GM19467 (cell line): Measurements from ENCODE around the gene LGR6.
A peak's percentile ranks its signal among the peaks of the same experiment; 100 is the strongest.
"Not testable (repeated sequence)": the region's sequence is repeated elsewhere in the genome, so short reads cannot be mapped to it uniquely, and the experiment has no call there.

ENCODE experiments used
- ATAC-seq: cut with Tn5 transposase; IDR thresholded peaks from one replicate; pipeline ENCODE4 v1.9.1; 2021; ENCODE audit warnings: mild to moderate bottlenecking, moderate library complexity; ENCODE audit not compliant: unreplicated experiment

LGR6 gene

DNA sequence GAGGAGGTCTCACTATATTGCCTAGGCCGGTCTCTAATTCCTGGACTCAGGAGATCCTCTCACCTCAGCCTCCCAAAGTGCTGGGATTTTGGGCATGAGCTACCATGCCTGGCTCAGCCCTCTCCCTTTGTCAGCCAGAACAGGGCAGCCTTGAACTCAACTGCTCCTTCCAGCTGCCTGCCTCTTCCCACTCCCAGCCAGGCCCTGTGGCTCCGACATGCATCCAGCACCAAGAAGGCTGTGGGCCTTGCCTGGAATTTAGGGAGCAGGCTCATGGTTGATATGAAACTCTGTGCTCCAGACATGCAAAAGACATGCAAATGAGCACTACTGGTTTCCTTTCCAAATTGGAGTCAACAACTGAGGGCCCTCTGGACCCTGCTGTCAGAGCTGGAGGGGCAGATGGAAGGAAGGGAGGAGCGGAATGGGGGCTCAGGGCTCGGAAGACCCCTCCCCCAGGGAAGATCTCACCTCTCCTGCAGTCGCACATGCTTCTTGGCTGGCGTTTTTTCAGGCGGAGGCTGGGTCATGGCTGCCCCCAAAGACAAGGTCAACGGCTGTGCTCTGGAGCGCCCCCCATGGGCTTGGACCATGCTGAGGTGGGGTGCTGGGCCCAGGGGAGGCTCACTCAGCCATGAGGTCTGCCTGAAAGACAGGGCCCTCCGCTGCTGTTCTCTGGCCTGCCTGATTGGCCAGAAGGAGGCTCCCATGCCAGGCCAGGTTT is 34.6 kb upstream of the LGR6 start:
- ATAC-seq, result no peak

DNA sequence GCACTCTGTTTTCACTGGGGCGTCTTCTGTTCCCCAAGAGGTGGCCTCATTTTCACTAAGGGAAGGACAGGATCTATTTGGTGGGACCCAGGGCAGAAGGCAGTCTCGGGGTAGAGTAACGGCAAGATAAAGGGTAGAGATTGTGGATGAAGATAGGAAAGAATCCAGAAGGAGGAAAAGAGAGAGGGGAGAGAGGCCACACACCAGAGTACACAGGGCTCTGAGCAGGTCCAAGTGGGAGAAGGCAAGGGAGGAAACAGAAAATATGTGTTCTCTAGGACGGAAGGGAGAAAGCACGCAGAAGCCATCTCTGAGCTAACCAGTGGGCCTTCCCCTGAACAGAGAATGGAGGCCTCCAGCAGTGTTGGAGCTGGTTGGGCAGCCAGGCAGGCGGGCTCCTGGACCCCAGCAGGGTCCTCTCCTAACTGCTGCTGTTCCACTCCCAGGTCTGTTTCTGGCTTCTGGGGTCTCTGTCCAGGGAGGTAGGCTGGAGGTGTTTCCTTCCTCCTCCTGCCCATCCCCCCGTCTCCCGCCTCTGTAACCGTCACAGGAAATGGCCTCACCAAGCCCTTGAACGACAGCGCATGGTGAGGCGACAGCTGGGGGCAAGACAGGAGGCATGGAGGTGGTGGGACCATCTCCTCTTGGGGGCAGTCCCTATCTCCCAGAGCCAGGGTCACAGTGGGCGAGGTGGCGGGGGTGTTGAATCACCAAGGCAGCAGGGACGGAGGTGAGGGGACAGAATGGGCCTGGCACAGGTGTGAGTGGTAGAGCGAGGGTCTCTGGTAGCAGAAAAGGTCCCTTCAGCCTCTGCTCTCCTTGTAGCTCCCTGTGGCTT is 33.8 kb upstream of the LGR6 start:
- no peak for ATAC-seq

DNA sequence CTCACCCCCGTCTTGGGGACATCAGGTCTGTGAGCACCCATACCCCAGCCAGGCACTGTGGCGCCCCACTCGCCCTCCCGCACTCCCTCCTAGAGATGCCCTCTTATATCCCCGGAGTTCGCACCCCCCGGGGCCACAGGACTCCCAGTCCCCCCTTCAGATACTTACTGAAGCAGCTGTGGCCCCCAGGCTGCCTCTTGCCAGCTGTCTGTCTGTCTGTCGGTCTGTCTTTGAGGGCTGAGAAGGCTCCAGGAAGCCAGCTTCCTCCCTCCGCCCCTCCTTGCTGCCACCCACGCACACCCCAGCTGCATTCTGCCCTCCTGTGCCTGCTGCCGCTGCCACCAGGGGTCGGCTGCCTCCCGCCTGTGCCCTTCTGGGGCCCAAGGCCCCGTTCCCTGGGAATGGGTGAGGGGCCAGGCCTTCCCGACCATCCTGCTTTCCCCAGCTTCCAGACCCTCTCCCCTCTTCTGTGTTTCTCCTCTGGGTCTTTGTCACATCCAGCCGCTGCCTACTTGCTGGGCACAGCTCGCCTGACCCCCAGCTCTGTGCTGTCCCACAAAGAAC is 33.1 kb upstream of the LGR6 start, which contains the start of gene PTPN7:
Gene PTPN7, minus strand, starts transcription at position 226 of the 564 bp plus-strand sequence. CDS start 1,200 bp downstream, outside the sequence.
- peak; percentile 41 for ATAC-seq

DNA sequence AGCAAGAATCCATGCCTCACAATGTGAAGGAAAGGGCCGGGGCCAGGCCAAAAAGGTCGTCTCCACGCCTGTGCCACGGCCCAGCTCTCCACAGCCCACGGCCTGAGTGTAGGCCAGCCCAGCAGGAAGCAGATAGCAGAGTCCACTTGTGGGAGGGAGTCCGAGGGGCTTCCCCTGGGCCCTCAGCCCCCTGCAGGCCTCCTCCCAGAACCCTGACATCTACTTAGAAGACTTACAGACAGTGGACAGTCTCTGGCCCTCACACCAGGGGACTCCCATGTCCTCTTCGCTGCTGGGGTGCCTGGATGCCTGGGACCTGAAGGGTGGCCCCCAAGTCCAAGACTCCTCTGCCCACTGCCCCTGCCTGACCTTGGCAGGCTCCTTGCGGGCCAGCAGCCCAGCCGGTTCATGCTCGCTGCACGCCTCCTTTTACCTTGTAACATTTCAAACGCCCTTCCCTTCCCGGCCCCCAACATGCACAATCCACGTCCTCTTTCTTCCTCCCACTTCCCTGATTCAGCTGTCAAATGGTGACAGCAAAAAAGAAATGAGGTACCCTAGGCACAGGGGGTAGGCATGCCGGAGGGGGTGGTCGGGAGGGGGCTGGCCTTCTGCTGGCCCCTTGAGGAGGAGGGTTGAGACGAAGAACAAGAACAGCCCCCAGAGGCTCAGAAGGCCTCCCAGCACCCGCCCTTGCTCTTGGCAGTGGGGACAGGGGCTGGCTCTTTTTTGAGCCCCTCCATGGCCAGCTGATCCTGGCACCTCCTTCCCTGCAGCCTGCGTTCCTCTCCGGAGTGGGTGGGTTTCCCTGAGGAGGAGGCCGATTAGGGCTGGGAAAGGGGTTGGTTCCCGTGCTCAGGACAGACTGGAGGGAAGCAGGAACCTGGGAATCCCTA is 32.2 kb upstream of the LGR6 start:
- no peak for ATAC-seq

DNA sequence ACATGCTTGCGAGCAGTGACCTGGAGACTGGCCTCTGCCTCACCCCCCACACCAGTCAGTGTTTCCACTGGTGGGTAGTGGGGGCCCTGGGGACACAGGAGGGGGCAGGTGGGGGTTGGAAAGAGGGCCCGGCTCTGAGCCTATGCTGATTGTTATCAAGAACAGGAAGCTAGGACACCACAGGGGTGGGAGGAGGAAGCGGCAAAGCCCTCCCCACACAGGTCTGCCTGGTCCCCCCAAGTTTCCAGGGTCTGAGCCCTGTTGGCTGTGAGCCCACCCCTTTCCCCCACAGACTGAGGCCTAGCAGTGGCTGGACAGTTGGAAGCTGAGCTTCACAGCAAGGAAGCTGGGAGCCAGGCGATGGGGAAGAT is 31.6 kb upstream of the LGR6 start:
- no peak for ATAC-seq

DNA sequence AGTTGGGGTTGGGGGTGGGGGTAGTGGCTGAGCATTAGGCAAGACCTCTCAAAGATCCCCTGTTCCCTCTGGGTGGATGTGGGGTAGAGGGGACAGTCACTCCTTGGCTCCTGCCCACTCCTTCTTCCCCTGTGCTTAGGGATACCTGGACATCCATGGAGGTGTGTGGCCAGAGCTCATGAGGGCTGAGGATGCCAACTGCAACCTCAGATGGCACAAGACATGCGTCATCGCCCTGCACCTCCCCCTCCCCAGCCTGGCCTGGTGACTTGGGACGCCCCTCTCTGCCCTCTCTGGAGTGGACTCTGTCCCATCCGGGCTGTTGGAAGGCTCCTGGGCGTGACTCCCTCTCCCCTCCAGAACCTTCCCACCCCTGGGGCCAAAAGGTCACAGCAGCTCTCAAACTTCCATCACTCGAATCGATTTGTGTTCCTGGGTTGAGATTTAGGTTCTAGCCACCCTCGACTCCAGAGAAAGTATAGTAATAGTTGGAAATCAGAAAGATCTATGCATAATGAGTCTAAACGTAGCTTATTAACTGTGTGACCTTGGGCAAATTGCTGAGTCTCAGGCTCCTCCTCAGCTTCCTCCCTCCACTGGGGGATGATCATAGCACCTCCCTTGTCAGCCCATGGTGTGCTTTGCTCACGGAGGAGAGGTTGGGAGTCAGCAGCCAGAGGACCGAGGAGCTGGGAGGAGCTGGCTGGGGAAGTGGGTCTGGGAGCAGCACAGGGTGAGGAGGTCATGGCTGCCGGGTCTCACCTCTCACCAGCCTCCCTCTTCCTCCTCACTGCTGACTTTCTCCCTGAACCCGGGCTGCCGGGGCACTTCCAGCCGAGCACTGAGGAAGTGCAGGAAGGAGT is 30.9 kb upstream of the LGR6 start:
- no peak for ATAC-seq

DNA sequence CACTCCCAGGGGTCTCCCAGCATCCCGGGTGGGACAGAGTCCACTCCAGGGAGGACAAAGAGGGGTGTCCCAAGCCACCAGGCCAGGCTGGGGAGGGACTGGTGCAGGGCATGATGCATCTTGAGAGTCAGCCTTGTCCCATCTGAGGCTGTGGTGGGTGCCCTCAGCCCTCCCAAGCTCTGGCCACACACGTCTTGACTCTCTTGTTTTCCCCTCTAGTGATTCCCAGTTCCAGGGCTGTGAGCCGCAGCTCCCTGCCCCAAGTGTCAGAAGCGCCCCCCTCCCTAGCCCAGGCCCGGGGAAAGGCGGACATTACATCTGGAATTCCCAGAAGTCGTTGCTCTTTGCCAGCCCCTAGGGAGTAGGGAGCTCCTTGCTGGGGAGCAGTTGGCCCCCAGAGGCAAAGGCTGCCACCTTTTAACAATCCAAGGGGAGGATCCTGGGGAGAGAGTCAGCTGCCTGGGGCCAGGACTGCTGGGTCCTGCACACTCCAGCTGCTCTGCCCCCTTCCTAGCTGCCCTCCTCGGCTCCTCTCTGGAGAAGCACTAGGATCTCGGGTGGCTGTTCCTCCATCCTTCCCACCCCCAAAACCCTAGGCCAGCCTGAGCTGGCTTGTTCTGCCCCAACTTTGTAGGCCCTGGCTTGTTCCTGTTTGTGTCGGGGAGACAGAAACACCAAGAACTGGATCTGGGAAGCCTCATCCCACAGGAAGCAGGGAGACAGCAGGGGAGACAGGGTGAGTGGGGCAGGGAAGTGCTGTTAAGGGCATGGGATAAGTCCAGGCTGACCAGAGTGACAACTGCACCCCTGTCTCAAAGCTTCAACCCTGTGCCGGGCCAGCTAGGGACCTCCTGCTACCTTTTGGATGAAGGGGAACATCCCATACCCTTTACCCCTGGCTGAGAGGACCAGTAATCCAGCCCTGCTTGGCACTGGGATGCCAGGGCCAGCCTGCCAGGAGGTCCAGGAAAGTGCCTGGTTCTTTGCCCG is 30.0 kb upstream of the LGR6 start:
- no peak for ATAC-seq

DNA sequence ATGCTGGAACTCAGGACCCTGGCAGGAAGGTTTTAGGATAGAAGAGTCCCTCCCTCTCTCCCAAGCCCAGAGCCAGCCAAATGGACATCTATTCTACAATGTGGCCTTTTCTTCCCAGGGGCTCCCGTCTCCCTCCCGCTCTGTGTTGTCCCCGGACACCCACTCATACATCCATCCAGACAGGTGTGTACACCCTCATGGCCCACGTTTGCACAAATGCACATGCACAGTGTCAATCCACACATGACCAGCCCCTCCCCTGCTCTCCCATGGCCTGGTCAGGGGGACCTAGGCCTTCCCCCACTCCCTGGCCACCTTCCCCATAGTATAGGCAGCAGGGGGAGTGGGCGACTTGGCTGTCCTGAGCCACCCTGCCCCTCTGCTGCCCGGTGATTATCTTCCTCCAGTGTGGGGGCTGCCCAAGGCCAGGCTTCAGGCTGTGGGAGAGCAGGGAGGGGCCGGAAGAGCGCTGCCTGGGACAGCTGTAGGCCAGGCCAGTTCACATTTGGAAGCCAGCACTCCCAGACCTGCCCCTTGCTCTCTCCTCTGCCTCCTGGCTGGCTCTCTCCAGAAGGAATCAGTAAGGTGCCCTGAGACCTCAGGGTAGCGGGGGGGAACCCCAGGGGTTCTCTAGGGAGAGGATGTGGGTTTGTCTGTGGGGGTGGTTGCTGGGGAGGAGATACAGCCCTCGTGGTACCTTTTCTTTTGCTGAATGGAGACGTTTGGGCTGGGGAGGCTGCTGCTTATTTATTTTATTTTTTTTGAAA is 29.1 kb upstream of the LGR6 start:
- ATAC-seq, result no peak

DNA sequence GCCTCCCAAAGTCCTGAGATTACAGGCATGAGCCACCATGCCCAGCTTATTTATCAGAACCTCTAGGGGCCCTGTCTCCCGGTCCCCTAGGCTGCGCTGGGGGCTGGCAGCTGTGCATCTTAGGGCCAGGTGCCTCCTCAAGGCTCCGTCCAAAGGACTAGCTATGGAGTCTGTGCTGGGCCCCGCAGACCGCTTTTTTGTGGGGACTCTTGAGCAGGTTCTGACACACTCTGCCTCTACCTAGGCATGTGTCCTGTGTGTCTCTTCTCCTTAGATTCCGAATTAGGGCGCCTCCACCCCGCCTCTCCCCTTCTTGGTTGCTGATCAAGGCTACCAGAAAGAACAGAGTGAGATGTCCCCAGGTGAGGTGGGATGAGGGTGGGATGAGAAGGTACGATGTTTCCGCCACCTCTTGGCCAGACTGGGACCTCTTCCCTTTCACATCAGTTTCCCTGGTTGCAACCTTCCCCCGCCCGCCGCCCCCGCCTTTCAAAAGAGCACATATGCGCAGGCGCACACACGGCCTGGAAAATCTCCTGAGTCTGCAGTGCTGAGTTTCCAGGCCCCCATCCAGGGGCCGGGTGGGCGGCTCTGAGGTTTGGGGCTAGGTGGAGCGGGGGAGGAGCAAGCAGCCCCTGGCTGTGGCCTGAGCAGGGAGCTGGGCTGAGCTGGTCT is 28.2 kb upstream of the LGR6 start:
- no peak for ATAC-seq

DNA sequence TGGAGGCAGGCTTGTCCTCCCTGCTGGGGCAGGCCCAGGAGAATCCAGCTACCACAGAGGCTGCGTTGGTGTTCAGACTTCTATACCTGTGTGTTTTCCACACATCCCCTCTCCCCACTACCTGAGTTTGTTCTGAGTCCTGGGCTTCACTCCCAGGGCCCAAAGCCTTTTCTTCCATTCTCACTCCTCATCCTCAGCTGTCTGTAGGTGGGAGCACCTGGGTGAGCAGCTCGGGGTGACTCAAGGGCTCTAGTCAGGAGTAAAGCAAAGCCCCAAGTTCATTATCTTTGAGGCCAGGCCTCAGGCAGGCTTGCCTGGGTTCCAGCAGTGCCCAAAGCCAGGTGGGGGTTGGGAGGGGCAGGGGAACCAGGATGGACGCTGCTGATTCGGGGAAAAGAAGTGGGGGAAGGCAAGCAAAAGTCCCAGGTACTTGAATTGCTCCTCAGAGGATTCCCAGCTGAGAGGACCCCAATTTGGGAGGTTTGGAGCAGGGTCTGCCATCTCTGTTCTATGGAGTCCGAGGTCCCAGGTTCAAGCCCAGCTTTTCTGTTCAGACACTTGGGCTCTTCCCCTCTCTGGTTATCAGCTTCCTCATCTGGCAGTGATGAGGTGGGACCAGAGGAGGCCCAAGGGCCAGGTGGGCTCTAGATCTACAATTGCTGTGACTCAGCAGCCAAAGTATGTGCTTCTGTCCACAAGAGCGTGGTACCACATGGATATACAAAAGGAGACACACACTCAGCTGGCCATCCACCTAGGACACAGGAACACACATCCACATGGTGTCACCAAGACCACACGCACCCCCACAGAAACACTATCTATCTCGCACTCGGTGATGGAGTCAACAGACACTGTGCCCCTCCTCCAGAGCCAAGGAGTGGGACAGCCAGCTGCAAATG is 27.4 kb upstream of the LGR6 start:
- ATAC-seq, result no peak

DNA sequence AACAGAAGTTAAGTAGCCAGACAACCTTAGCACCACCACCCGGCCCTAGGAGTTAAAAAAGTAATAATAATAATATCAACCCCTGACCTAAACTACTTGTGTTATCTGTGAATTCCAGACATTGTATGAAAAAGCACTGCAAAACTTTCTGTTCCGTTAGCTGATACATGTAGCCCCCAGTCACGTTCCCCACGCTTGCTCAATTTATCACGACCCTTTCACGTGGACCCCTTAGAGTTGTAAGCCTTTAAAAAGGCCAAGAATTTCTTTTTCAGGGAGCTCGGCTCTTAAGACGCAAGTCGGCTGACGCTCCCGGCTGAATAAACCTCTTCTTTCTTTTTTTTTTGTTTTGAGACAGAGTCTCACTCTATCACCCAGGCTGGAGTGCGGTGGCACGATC is 26.5 kb upstream of the LGR6 start:
- ATAC-seq, result not testable (repeated sequence)

DNA sequence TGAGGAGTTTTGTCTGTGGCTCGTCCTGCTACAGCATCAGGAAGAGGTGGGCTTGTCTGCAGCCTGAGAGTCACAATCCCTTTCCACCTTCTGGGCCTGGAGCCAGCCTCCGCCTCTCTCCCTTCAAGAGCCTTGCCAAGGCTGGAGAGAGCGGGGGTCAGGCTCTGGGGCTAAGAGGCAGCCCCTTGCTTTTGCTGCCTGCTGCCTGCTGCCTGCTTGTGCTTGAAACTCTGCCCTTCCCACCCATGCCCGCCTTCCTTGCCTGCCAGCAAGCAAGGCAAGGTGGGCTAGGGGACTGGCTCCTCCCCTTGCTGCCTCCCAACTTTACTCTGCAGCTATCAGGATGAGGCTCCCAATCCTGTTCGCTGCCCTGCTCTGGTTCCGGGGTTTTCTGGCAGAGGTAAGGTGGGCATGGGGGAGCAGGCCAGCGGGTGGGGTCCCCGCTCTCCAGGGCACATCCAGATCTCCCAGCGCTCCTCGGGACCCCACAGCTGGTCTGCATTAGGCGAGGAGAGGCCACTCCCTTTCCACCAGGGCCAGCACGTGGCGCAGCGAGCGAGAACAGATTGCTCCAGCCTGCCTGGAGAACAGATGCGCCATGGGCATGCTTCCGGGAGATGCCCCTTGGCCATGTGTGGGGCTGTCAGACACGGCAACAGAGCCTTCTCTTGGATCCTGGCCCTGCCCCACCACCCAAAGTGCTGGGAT is 25.7 kb upstream of the LGR6 start:
- no peak for ATAC-seq

DNA sequence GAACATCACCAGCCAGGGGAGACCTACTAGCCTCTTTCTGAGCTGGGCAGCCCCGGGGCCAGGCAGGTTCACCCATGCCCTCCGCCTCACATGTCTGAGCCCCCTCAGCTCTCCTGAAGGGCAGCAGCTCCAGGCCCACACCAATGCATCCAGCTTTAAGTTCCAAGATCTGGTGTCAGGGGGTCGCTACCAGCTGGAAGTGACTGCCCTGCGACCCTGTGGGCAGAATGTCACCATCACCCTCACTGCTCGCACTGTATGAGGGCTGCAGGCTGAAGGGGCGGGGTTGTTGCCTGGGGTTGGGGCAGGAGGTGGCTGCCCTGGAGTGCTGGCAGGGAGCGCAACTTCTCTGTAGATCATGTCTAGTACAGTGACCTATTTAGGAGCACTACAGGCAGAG is 24.7 kb upstream of the LGR6 start:
- ATAC-seq, result no peak

DNA sequence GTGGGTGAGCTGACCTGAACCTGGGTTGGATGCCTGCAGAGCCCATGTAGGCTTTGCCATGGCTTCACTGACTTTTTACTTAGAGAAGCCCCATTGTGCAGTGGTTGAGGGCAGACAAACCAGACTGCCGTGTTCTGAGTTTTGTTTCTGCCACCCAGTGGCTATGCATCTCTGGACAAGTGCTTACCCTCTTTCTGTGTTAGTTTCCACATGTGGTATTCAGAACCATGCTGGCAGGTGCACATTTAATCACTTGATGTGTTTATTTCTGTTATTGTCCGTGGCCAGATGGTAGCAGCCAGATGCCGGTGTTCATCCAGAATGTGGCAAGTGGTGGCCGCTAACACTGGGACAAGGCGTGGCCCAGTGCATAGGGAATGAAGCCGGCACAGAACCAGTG is 22.9 kb upstream of the LGR6 start:
- no peak for ATAC-seq

DNA sequence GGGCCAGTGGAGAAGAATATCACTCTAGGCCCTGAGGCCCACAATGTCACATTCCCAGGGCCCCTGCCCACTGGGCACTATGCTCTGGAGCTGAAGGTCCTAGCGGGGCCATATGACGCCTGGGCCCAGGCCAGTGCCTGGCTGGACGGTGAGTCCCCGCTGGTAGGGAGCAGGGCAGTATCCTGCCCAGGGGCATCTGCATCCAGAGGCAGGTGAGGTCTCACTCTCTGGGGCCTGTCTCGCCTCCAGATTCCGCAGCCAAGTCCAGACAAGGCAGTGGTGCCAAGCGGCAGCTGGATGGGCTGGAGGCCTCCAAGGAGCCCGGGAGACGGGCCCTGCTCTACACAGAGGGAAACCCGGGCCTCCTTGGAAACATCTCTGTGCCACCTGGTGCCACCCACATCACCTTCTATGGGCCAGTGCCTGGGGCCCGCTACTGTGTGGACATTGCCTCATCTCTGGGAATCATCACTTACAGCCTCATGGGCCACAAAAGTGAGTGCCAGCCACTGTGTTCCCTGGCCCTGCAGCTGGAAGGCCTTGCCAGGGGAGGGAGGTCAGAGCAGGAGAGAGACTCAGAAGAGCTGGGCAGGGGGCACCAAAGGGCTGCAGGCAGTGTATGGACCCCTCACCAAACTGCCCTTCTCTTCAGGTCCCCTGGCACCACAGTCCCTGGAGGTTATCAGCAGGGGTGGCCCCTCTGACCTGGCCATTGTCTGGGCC is 22.1 kb upstream of the LGR6 start:
- no peak for ATAC-seq
